ENCODE measurements around the gene SMARCC1.

GRCh38 chr3:47794544-47794943, 12.9 kb upstream of the SMARCC1 start:
- TF ChIP-seq, protein P1, sequence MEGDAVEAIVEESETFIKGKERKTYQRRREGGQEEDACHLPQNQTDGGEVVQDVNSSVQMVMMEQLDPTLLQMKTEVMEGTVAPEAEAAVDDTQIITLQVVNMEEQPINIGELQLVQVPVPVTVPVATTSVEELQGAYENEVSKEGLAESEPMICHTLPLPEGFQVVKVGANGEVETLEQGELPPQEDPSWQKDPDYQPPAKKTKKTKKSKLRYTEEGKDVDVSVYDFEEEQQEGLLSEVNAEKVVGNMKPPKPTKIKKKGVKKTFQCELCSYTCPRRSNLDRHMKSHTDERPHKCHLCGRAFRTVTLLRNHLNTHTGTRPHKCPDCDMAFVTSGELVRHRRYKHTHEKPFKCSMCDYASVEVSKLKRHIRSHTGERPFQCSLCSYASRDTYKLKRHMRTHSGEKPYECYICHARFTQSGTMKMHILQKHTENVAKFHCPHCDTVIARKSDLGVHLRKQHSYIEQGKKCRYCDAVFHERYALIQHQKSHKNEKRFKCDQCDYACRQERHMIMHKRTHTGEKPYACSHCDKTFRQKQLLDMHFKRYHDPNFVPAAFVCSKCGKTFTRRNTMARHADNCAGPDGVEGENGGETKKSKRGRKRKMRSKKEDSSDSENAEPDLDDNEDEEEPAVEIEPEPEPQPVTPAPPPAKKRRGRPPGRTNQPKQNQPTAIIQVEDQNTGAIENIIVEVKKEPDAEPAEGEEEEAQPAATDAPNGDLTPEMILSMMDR (IDR thresholded peaks at IDR 0.05; ENCODE audit: insufficient read depth, low read depth, low read length), result no peak
- no peak for TF ChIP-seq EZH2 (IDR thresholded peaks at IDR 0.05; ENCODE audit: insufficient read depth, low read length)
